ENCODE results near the gene ACLY. TPM values are rescaled to one million over a fixed set of nuclear protein-coding genes. Genes with fewer than 3 reads are reported as not detected.

Gene ACLY
- total RNA-seq, 1 donor: 273 TPM

- Histone ChIP-seq H3K79me2 (ENCODE audit: insufficient read depth, low read length) (peaks cover 77% of the 10 kb centered on the region), H3K27me3 (ENCODE audit: insufficient read depth, low read length) (no peaks in the 10 kb centered on the region), H3K27ac (ENCODE audit: low read depth, low read length) (peak overlapping the region; percentile 90), H3K4me1 (ENCODE audit: insufficient read depth, low read length) (peaks cover 67% of the 10 kb centered on the region), H4K20me1 (ENCODE audit: insufficient read depth, low read length) (peaks cover 42% of the 10 kb centered on the region), H2AFZ (ENCODE audit: low read length) (no peak overlapping the region), H3K4me2 (ENCODE audit: insufficient read depth, low read length) (peak overlapping the region; percentile 51), H3K9me3 (ENCODE audit: low read depth, low read length) (no peaks in the 10 kb centered on the region), H3K36me3 (ENCODE audit: insufficient read depth, low read length) (peaks cover 74% of the 10 kb centered on the region), H3K4me3 (ENCODE audit: insufficient read depth, low read length) (no peak overlapping the region)
- DNase-seq (ENCODE audit: insufficient read length, low spot score, missing footprints): peak; percentile 98
- TF ChIP-seq CTCF (IDR thresholded peaks at IDR 0.05; ENCODE audit: extremely low read depth, low read depth, low read length): no peak
Observed at GRCh38 chr17:41910701-41911391, 7.9 kb downstream of the ACLY start.

- H4K20me1 ChIP-seq (ENCODE audit: insufficient read depth, low read length): peaks cover 30% of the 10 kb centered on the region
- peaks cover 74% of the 10 kb centered on the region for H3K79me2 ChIP-seq (ENCODE audit: insufficient read depth, low read length)
- no peak overlapping the region for H2AFZ ChIP-seq (ENCODE audit: low read length)
- no peak for TF ChIP-seq CTCF (IDR thresholded peaks at IDR 0.05; ENCODE audit: extremely low read depth, low read depth, low read length)
- no peaks in the 10 kb centered on the region for H3K9me3 ChIP-seq (ENCODE audit: low read depth, low read length)
- DNase-seq (ENCODE audit: insufficient read length, low spot score, missing footprints): no peak
- no peaks in the 10 kb centered on the region for H3K27me3 ChIP-seq (ENCODE audit: insufficient read depth, low read length)
- H3K4me3 ChIP-seq (ENCODE audit: insufficient read depth, low read length): no peak overlapping the region
- H3K4me2 ChIP-seq (ENCODE audit: insufficient read depth, low read length): no peak overlapping the region
- H3K4me1 ChIP-seq (ENCODE audit: insufficient read depth, low read length): peaks cover 50% of the 10 kb centered on the region
- H3K27ac ChIP-seq (ENCODE audit: low read depth, low read length): no peak overlapping the region
- H3K36me3 ChIP-seq (ENCODE audit: insufficient read depth, low read length): peaks cover 91% of the 10 kb centered on the region
Observed at GRCh38 chr17:41909088-41909487, 9.7 kb downstream of the ACLY start.

GRCh38 chr17:41907633-41908539 lies 10.9 kb downstream of the ACLY start:
- TF ChIP-seq CTCF (IDR thresholded peaks at IDR 0.05; ENCODE audit: extremely low read depth, low read depth, low read length): no peak
- H3K36me3 ChIP-seq (ENCODE audit: insufficient read depth, low read length): peaks cover 87% of the 10 kb centered on the region
- peak overlapping the region; percentile 5 for H3K4me2 ChIP-seq (ENCODE audit: insufficient read depth, low read length)
- H2AFZ ChIP-seq (ENCODE audit: low read length): no peak overlapping the region
- peaks cover 19% of the 10 kb centered on the region for H4K20me1 ChIP-seq (ENCODE audit: insufficient read depth, low read length)
- H3K4me3 ChIP-seq (ENCODE audit: insufficient read depth, low read length): no peak overlapping the region
- peak overlapping the region; percentile 80 for H3K27ac ChIP-seq (ENCODE audit: low read depth, low read length)
- no peaks in the 10 kb centered on the region for H3K27me3 ChIP-seq (ENCODE audit: insufficient read depth, low read length)
- peak; percentile 45 for DNase-seq (ENCODE audit: insufficient read length, low spot score, missing footprints)
- H3K4me1 ChIP-seq (ENCODE audit: insufficient read depth, low read length): peaks cover 46% of the 10 kb centered on the region
- H3K79me2 ChIP-seq (ENCODE audit: insufficient read depth, low read length): peaks cover 62% of the 10 kb centered on the region
- no peaks in the 10 kb centered on the region for H3K9me3 ChIP-seq (ENCODE audit: low read depth, low read length)

- Histone ChIP-seq H3K27me3 (ENCODE audit: insufficient read depth, low read length) (no peaks in the 10 kb centered on the region), H3K4me2 (ENCODE audit: insufficient read depth, low read length) (peak overlapping the region; percentile 23), H4K20me1 (ENCODE audit: insufficient read depth, low read length) (peaks cover 19% of the 10 kb centered on the region), H3K36me3 (ENCODE audit: insufficient read depth, low read length) (peaks cover 87% of the 10 kb centered on the region), H3K9me3 (ENCODE audit: low read depth, low read length) (no peaks in the 10 kb centered on the region), H3K79me2 (ENCODE audit: insufficient read depth, low read length) (peaks cover 58% of the 10 kb centered on the region), H2AFZ (ENCODE audit: low read length) (no peak overlapping the region), H3K27ac (ENCODE audit: low read depth, low read length) (peak overlapping the region; percentile 80), H3K4me1 (ENCODE audit: insufficient read depth, low read length) (peaks cover 40% of the 10 kb centered on the region), H3K4me3 (ENCODE audit: insufficient read depth, low read length) (peak overlapping the region; percentile 10)
- no peak for TF ChIP-seq CTCF (IDR thresholded peaks at IDR 0.05; ENCODE audit: extremely low read depth, low read depth, low read length)
- peak; percentile 88 for DNase-seq (ENCODE audit: insufficient read length, low spot score, missing footprints)
Observed at GRCh38 chr17:41907185-41907556, 11.6 kb downstream of the ACLY start.
